Neural progenitor cell (in vitro differentiated cells): ENCODE data around the gene SSBP4. TPM values are rescaled to one million over a fixed set of nuclear protein-coding genes. Genes with fewer than 3 reads are reported as not detected.
A peak's percentile ranks its signal among the peaks of the same experiment; 100 is the strongest.

Experiments used
- DNase-seq: peaks from one replicate; pipeline ENCODE4 v3.0.0-alpha.2; 2016; ENCODE audit warnings: low spot score
- H2AFZ ChIP-seq: fragments of 200-600 bp; sonication (generic); replicated peaks from 2 replicates; pipeline ENCODE4 v1.6.1; 2016; ENCODE audit warnings: antibody characterized with exemption
- H3F3A ChIP-seq: fragments of 200-600 bp; sonication (generic); 2 replicates; pipeline ENCODE4 v1.6.1; 2016; ENCODE audit warnings: antibody characterized with exemption, low read depth
- H3K27ac ChIP-seq: fragments of 200-600 bp; sonication (generic); 2 replicates; pipeline ENCODE4 v1.5.1; 2016; ENCODE audit warnings: mild to moderate bottlenecking
- H3K27me3 ChIP-seq: fragments of 200-600 bp; sonication (generic); 2 replicates; pipeline ENCODE4 v1.6.1; 2016; ENCODE audit warnings: mild to moderate bottlenecking, moderate library complexity
- H3K36me3 ChIP-seq: fragments of 200-600 bp; sonication (generic); 2 replicates; pipeline ENCODE4 v1.5.1; 2016
- H3K4me1 ChIP-seq: fragments of 200-600 bp; sonication (generic); 2 replicates; pipeline ENCODE4 v1.6.1; 2016; ENCODE audit warnings: mixed run types
- H3K4me2 ChIP-seq: fragments of 200-600 bp; sonication (generic); 2 replicates; pipeline ENCODE4 v1.6.1; 2016
- H3K4me3 ChIP-seq: fragments of 200-600 bp; sonication (generic); 2 replicates; pipeline ENCODE4 v1.5.1; 2016
- H3K79me2 ChIP-seq: fragments of 200-600 bp; sonication (generic); 2 replicates; pipeline ENCODE4 v1.6.1; 2016; ENCODE audit warnings: low read depth
- H3K9ac ChIP-seq: fragments of 200-600 bp; sonication (generic); 2 replicates; pipeline ENCODE4 v1.6.1; 2016
- H3K9me3 ChIP-seq: fragments of 200-600 bp; sonication (generic); 2 replicates; pipeline ENCODE4 v1.5.1; 2016; ENCODE audit warnings: low read depth
- H4K20me1 ChIP-seq: fragments of 200-600 bp; sonication (generic); 2 replicates; pipeline ENCODE4 v1.6.1; 2016; ENCODE audit warnings: low read depth
- H3K27ac Mint-ChIP-seq: 3 replicates; pipeline ENCODE4 v1.8.0; 2021; ENCODE audit warnings: mixed read lengths
- H3K27me3 Mint-ChIP-seq: 2 replicates; pipeline ENCODE4 v1.8.0; 2022; ENCODE audit warnings: low read depth, mild to moderate bottlenecking, inconsistent platforms, moderate library complexity, mixed read lengths; ENCODE audit not compliant: insufficient read depth
- H3K36me3 Mint-ChIP-seq: 3 replicates; pipeline ENCODE4 v1.8.0; 2021; ENCODE audit warnings: mixed read lengths
- H3K4me1 Mint-ChIP-seq: 3 replicates; pipeline ENCODE4 v1.8.0; 2021; ENCODE audit warnings: mixed read lengths
- H3K4me3 Mint-ChIP-seq: 3 replicates; pipeline ENCODE4 v1.8.0; 2021; ENCODE audit warnings: mild to moderate bottlenecking, moderate library complexity, mixed read lengths
- H3K9me3 Mint-ChIP-seq: 3 replicates; pipeline ENCODE4 v1.8.0; 2020; ENCODE audit warnings: mixed read lengths
- EZH2 ChIP-seq: fragments of 200-600 bp; sonication (generic); IDR thresholded peaks from 2 replicates; pipeline ENCODE4 v1.6.1; 2017; ENCODE audit warnings: antibody characterized with exemption, mild to moderate bottlenecking, moderate library complexity
- EZH2phosphoT487 ChIP-seq: fragments of 200-600 bp; sonication (generic); IDR thresholded peaks from 2 replicates; pipeline ENCODE4 v1.6.1; 2017; ENCODE audit warnings: antibody characterized with exemption
- total RNA-seq: library from RNA; depleted of rRNA; stranded (reverse); fragments of >200 nt; gene quantifications from 2 replicates; pipeline ENCODE4 v1.2.3, GENCODE V29; 2015; ENCODE audit warnings: low replicate concordance
- TF ChIP-seq, protein P1 (sequence below): fragments of 200-600 bp; sonication (generic); IDR thresholded peaks from 2 replicates; pipeline ENCODE4 v1.5.1; 2017; ENCODE audit warnings: antibody characterized with exemption, mild to moderate bottlenecking

SSBP4 gene
- total RNA-seq, 1 donor from 2014 or later, result 21.1 TPM

- Mint-ChIP-seq H3K4me3 (no peak overlapping the region), H3K27ac (no peak overlapping the region), H3K36me3 (peaks cover 3% of the 10 kb centered on the region), H3K9me3 (no peaks in the 10 kb centered on the region), H3K4me1 (peaks cover 47% of the 10 kb centered on the region), H3K27me3 (peaks cover 12% of the 10 kb centered on the region)
- Histone ChIP-seq H3K36me3 (no peaks in the 10 kb centered on the region), H2AFZ (no peak overlapping the region), H3K27ac (no peak overlapping the region), H3F3A (peaks cover 78% of the 10 kb centered on the region), H3K9me3 (no peaks in the 10 kb centered on the region), H3K4me2 (no peak overlapping the region), H3K27me3 (no peaks in the 10 kb centered on the region), H3K79me2 (peaks cover 6% of the 10 kb centered on the region), H3K4me3 (no peak overlapping the region), H4K20me1 (peaks cover 33% of the 10 kb centered on the region), H3K4me1 (peaks cover 51% of the 10 kb centered on the region), H3K9ac (no peak overlapping the region)
- DNase-seq, result no peak
- TF ChIP-seq EZH2 (no peak), EZH2phosphoT487 (no peak)
- TF ChIP-seq, protein P1, sequence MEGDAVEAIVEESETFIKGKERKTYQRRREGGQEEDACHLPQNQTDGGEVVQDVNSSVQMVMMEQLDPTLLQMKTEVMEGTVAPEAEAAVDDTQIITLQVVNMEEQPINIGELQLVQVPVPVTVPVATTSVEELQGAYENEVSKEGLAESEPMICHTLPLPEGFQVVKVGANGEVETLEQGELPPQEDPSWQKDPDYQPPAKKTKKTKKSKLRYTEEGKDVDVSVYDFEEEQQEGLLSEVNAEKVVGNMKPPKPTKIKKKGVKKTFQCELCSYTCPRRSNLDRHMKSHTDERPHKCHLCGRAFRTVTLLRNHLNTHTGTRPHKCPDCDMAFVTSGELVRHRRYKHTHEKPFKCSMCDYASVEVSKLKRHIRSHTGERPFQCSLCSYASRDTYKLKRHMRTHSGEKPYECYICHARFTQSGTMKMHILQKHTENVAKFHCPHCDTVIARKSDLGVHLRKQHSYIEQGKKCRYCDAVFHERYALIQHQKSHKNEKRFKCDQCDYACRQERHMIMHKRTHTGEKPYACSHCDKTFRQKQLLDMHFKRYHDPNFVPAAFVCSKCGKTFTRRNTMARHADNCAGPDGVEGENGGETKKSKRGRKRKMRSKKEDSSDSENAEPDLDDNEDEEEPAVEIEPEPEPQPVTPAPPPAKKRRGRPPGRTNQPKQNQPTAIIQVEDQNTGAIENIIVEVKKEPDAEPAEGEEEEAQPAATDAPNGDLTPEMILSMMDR, result no peak
These were observed 16.1 kb downstream of the SSBP4 start for GRCh38 chr19:18435178-18435841.

DNA sequence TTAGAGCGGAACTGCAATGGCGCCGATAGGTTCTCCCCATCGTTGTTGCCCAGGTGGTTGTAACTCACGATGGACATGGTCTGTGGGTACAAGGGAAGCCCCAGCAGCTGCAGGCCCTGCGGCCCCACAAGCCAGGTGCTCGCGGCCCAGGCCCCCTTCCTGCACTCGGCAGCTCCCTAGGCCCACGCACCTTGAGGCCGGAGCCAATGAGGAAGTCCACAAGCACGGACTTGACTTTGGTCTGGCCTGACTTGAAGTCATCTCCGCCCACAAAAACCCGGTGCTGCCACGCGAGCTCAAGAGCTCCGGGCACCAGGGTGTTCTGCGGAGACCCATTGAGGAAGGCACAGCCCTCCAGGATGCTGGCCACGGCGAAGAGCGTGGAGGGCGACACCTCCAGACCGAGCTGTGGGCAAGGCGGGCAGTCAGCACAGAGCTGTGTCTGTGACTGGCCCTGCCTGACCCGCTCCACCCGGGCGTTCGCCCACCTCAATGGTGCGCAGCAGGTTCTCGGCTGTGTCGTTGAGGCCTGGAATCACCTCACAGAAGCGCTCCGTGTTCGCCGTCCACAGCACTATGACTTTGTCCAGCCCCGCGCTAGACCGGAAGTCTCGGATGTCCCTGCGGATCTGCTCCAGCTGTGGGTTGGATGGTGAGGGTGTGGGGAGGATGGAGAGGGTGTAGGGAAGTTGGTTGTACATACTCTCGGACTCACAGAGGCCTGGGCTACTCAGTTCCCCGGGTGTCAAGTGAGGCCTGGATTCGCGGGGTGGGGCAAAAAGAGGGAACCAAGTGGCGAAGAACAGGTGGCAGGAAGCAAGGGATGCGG lies 16.9 kb downstream of the SSBP4 start:
- Histone ChIP-seq H2AFZ (no peak overlapping the region), H3K4me3 (peak overlapping the region; percentile 70), H3K4me1 (peaks cover 45% of the 10 kb centered on the region), H3K36me3 (no peaks in the 10 kb centered on the region), H3F3A (peaks cover 82% of the 10 kb centered on the region), H4K20me1 (peaks cover 33% of the 10 kb centered on the region), H3K9me3 (no peaks in the 10 kb centered on the region), H3K27me3 (no peaks in the 10 kb centered on the region), H3K4me2 (peak overlapping the region; percentile 78), H3K9ac (no peak overlapping the region), H3K27ac (no peak overlapping the region), H3K79me2 (peaks cover 6% of the 10 kb centered on the region)
- DNase-seq, result no peak
- Mint-ChIP-seq H3K4me1 (peaks cover 51% of the 10 kb centered on the region), H3K27me3 (peaks cover 9% of the 10 kb centered on the region), H3K9me3 (no peaks in the 10 kb centered on the region), H3K36me3 (peaks cover 3% of the 10 kb centered on the region), H3K4me3 (peak overlapping the region; percentile 84), H3K27ac (peak overlapping the region; percentile 60)
- TF ChIP-seq, protein P1, result no peak
- TF ChIP-seq EZH2phosphoT487 (no peak), EZH2 (no peak)

DNA sequence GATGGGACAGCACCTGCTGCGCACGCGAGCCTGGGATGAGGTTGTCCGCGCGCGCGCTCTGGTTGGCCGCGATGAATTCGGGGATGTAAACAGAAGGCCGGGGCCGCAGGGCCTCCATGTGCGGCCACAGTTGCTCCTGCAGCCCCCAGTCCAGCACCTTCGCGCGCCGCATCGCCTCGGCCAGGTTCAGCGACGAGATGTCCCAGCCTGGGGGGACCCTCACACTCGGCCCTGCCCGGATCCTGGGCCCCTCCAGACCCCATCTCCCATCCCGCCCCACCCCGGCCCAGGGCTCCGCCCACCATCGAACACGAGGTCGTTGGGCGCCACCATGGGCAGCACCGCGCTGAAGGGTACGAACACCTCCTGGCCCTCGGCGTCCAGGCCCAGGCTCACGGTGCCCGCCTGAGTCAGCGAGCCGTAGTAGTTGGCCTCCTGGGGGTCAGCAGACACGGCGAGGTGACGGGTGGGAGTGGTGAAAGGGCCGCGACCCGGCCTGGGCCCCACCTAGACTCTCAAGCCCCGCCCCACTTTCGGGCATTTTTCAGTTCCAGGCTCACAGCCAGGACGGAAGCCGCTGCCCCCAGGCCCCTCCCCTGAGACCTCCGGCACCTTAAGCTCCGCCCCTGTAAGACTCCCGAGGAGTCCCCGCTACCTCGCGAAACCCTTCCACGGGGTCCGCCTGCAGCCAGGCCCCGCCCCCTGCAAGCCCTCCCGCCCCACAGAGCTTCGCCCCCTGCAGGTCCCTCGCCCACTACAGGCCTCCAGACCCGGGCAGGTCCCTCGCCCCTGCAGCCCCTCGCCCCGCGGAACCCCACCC lies 17.7 kb downstream of the SSBP4 start:
- H3K4me3 ChIP-seq, result peak overlapping the region; percentile 70
- no peak overlapping the region for H2AFZ ChIP-seq
- H3F3A ChIP-seq, result peaks cover 79% of the 10 kb centered on the region
- TF ChIP-seq EZH2phosphoT487 (no peak), EZH2 (no peak)
- TF ChIP-seq, protein P1, result peak; percentile 31
- H4K20me1 ChIP-seq, result peaks cover 33% of the 10 kb centered on the region
- H3K79me2 ChIP-seq, result peaks cover 6% of the 10 kb centered on the region
- Mint-ChIP-seq H3K36me3 (peaks cover 3% of the 10 kb centered on the region), H3K4me1 (peaks cover 53% of the 10 kb centered on the region), H3K27ac (peak overlapping the region; percentile 60), H3K4me3 (peak overlapping the region; percentile 87), H3K9me3 (no peaks in the 10 kb centered on the region), H3K27me3 (peaks cover 9% of the 10 kb centered on the region)
- H3K27me3 ChIP-seq, result no peaks in the 10 kb centered on the region
- peaks cover 38% of the 10 kb centered on the region for H3K4me1 ChIP-seq
- no peaks in the 10 kb centered on the region for H3K9me3 ChIP-seq
- peak; percentile 92 for DNase-seq
- no peak overlapping the region for H3K9ac ChIP-seq
- no peak overlapping the region for H3K27ac ChIP-seq
- H3K36me3 ChIP-seq, result no peaks in the 10 kb centered on the region
- H3K4me2 ChIP-seq, result peak overlapping the region; percentile 78
